NCI-H524 treated with DMSO at 0.1 percent for 48 hours (cell line): ENCODE data around the gene TYSND1.
"Not testable (repeated sequence)": the region's sequence is repeated elsewhere in the genome, so short reads cannot be mapped to it uniquely, and the experiment has no call there.

Experiments used
- DNase-seq: peaks from one replicate; lab custom pipeline; 2025; lab: John Stamatoyannopoulos, UW

TYSND1 gene, protein sequence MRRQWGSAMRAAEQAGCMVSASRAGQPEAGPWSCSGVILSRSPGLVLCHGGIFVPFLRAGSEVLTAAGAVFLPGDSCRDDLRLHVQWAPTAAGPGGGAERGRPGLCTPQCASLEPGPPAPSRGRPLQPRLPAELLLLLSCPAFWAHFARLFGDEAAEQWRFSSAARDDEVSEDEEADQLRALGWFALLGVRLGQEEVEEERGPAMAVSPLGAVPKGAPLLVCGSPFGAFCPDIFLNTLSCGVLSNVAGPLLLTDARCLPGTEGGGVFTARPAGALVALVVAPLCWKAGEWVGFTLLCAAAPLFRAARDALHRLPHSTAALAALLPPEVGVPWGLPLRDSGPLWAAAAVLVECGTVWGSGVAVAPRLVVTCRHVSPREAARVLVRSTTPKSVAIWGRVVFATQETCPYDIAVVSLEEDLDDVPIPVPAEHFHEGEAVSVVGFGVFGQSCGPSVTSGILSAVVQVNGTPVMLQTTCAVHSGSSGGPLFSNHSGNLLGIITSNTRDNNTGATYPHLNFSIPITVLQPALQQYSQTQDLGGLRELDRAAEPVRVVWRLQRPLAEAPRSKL

DNA sequence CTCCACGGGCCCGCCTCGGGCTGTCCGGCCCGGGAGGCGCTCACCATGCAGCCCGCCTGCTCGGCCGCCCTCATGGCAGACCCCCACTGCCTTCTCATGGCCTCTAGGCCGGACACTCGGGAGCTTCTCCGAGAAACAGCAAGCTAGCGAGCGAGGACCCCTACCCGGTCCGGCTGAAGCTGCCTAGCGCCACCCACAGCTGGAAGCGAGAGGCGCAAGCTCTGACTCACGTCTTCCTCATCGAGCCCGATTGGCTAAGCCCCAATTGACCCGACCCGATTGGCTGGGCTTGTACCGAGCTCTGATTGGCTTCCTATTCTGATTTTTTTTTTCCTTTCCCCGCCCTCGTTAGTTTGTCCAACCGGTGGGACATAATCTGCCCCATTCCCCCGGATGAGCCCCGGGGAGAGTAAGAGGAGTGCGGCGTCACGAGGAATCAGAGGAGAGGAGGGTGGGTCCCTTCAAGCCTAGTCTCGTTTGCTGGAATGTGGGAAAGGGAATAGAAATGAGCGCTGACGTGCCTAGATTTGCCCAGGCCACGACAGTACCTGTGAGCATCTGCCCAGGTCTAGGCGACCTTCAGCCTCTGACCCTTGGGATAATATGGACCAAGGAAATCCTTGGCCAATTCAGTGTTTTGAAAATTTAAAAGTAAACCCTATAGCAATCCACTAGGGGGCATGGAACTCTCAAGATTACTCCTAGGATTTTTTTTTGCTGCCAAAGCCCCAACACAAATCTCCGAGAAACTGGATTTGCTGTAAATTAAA, at the start of gene TYSND1:
Gene TYSND1 (minus strand): TSS at position 212 of the 770 bp plus-strand sequence. CDS start 114 bp downstream, at position 98.
- peak; percentile 74 for DNase-seq

DNA sequence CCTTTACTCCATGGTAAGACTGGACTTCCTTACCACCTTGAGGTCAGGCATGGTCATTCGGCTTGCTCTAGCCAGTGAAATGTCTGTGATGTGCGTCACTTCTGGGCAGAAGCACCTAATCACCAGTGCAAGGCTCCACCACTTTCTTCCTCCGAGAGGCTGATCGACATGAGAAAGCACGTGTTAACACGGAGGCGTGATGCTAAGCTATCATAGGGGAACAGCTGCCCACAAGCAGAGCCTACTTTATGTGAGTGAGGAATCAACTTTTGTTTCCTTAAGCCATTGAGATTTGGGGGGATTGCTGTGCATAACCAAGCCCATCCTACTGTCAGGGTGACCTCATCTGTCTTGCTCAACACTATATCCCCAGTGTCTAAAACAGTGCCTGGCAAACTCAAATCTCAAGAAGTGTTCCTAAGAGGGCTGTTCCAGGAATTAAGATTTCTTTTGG, 46.9 kb upstream of the TYSND1 start:
- DNase-seq = no peak

DNA sequence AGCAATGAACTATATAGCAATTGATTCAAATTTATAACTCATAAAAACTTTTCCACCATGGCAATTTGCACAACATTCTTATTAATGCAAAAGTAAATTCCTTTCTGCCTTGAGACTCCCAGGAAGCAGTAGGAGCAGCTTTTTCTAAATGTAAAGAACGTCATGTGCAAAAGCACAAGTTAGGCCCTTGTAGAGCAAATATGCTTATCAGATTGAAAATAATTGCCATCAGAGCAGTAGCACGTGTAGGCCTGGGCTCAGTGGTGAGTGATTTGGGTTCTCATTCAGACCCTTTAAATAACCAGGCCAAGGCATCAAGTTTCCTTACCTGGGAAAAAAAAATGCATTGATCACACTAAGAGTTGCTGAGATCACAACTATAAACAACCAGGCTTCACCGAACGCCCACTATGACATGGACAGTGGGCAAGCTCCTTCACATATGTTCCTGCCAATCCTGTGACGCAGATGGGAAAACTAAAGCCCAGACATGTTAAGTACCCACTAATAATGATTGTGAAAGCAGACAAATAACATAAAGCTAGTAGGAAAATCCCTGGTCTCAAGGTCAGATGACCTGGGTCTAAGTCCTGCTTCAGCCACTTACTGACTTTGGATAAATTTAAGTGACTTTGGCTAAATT, 45.9 kb upstream of the TYSND1 start:
- no peak for DNase-seq

GRCh38 chr10:70191972-70192305, 45.4 kb upstream of the TYSND1 start:
- DNase-seq = no peak

DNA sequence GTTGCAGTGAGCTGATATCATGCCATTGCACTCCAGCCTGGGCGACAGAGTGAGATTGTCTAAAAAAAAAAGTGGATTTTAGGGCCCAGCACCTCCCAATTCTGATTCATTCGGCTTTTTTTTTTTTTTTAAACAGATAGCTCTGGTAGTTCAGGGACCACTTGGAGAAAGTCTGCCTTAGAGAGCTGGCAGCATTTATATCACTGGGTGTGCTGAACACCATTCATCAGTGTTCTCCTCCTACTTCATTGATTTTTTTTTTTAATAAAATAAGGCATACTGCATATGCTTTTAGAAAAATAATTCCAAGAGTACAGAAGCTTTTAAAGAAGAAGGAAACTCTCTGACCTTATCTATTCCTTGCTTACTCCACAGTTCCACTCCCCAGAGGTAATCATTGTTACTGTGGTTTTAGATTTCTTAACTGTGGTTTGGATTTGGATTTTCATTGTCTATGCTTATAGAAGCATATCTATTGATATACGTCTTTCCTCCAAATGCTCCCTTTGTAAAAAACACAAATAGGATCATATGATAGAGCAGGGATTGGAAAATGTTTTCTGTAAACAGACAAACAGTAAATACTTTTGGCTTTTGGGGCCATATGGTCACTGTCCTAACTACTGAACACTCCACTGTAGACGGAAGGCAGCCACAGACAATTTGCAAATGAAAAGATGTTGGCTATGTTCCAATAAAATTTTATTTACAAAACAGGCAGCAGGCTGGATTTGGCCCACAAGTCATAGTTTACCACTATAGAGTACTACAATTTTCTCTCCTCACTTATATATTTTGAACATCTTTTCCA, 44.9 kb upstream of the TYSND1 start:
- no peak for DNase-seq

DNA sequence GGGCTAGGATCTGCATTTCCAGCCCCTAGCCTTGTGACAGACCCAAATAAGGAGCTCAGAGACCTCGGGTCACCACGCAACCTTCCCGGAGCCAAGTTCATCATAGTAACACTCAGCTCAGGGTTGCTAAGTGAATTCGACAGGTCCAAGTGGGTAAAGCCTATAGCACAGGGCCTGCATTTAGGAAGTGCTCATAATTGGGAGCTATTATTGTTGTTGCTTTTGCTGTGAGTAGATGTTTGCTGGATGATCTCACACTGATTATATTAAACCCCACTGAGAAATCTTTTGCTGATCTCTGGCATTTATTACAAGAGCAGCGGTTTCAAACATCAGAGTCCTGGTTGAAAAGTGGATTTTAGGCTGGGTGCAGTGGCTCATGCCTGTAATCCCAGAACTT, 44.1 kb upstream of the TYSND1 start:
- no peak for DNase-seq

DNA sequence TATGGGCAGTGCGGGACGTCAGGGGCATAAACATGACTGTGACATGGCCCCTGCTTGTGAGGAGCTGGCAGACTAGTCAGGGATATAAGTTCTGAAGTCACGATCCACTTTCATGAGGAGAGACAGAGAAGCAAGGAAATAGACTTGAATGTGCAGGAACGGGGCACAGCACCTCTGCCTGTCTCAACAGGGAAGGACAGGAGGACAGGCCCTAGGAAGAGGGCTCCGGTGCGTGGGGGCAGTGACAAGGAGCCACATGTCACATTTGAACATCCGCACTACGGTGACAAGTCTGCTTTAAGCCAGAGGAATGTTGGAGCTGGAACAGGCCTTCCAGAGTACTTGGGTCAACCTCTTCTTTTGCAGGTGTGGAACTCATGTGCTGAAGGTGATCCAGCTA, 43.6 kb upstream of the TYSND1 start:
- DNase-seq = no peak

DNA sequence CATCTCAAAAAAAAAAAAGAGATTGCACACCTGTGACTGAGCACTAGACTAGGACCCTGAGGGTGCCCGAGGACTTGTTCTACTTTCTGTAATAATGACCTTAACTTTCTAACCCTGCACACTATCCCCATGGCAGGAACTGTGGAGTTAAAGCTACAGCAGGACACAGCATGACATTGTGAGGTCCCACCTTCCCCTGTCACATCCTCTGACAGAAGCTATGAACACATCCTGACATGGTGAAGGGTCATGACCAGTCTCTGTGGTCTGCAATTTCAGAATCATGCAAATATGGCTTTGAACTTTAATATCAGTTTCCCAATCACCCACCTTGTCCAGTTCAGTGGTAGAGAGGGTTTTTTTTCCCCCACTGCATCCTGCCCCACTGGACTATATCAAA, 42.3 kb upstream of the TYSND1 start:
- DNase-seq = no peak

DNA sequence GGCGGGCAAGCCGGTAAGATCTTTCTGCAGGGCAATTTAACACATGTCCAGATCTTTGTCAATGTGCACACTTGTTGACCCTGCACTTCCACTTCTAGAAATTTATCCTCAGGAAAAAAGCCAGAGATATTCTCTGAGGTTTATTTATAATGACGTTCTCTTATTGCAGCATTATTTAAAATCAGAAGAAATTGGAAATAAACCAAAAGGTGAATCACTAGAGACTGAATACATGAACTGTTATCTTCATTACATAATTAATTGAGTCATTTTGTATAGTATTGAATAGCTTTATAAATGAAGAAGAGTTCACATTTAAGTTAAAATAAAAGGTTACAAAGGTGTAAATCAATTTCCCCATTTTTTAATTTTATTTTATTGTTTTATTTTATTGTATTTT, 40.1 kb upstream of the TYSND1 start:
- no peak for DNase-seq

DNA sequence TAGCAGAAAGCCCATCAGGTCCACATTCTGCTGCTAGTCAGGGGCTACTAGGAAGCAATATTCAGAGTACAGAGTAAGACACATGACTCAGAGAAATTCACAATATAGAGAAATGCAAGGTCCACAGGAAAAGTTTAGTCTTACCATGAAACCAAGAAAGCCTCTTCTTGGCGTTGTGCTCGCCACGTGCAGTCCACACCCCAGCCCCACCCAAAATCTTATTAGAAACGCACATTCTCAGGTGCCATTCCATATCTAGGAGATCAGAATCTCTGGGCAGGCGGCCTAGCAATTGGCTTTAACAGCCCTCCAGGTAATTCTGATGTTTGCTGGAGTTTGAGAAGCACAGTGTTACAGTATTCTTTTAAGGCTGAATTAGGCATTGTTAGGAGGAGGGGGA, 39.6 kb upstream of the TYSND1 start:
- no peak for DNase-seq

GRCh38 chr10:70183304-70183703, 36.8 kb upstream of the TYSND1 start:
- DNase-seq = no peak

- DNase-seq = not testable (repeated sequence)
Observed at GRCh38 chr10:70179209-70179608, 32.7 kb upstream of the TYSND1 start.

DNA sequence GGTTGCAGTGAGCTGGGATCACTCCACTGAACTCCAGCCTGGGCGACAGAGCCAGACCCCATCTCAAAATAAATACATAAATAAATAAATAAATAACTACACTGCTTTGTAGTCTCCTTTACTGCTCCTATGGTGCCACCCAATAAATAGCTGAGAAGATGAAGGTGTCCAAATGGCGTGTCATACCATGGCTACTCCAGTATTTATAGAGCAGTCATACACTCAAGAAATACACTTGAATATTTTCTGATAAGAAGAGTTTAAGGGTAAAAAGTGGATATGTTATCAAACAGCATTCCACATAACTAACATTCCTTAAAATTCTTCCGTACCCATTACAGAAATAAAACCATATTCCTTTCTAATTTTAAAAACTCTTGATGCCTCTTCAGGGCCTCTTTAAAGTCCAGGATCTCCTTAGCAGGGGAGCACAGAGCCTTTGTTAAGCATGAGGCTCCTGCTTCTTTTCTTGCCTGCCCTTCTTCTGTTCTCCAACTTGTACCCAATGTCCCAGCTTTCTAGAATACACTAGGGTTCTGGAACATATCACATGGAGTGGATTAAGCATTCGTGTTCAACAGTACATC, 31.7 kb upstream of the TYSND1 start:
- DNase-seq = no peak

- no peak for DNase-seq
Observed at GRCh38 chr10:70176441-70176840, 29.9 kb upstream of the TYSND1 start.

- no peak for DNase-seq
Observed at GRCh38 chr10:70175516-70175915, 29.0 kb upstream of the TYSND1 start.

DNA sequence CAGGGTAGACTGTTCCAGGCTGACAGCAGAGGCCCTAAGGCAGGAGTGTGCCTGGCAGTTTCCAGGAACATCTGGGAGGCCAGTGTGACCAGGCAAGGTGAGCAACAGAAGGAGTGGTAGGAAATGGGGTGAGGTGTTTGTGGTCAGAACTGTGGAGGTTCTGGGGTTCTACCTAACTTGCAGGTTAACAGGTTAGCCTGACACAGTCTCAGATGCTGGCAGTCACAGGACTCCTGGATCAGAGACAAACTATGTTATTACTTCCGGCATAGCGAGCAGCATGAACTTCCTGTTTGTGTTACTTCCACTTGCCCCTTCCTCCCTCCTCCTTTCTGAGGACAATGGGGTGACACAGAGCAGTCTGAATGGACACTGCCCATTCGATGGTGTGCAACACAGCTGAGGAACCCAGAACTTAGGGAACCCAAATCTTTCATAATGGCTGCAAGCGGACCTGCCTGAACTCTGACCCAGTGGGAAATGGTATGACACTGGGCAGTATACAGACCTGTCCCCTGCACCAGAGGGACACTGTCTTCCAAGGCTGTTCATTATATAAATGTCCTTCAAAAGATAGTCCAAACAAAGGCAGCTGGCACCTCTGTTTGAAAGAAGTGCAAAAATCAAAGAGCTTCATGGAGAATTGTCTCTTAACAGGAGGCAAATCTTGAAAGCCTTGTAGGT, 27.7 kb upstream of the TYSND1 start:
- no peak for DNase-seq

DNA sequence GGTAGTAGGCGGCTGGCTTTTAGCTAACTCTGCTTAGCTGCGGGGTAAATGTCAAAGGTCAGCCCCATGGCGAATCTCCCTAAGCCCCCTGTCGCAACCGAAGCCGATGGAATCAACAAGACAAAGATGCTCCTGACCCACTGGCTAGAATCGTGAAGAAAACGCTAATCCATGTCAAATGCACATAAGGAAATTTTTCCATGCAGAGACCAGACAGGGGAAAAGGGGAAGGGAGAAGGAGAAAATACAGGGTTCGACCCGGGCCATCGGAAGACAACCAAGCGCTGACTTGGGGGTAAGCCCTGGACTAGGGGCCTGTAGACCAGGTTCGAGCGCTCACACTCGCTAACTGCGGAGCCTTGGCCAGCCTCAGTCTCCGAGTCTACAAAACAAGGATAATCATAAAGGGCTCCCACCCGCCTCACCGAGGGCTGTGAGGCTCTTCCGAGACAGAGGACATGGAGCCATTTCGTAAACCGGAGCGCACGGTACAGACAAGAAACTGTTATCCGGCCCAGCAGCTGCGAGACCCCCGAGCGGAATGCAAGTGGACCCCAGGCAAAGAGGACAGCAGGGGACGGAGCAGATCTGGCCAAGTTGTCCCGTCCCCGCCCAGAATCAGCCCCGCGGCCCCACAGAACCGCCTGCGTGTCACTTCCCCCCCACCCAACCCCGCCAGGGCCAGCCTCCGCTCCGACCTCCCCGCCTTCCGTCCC, 23.3 kb upstream of the TYSND1 start:
- no peak for DNase-seq

DNA sequence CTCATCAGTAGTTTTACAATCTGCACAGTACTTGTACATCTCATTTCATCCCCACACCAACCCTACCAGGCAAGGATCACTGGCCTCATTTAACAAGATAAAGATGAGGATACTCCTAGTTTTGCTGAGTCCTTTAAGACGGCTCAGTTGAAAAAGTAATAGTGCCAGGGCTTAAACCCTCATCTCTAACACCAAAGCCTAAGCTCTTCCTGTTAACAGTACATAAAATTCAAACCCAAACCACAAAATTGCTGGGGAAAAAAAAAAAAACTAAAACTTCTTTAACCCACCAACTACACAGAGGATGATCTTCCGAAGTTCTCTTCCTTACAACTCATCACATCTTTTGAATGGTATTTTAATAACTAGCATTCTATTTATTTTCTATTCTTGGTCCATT, 22.5 kb upstream of the TYSND1 start:
- DNase-seq = no peak

GRCh38 chr10:70167246-70167645, 20.7 kb upstream of the TYSND1 start:
- DNase-seq = no peak

DNA sequence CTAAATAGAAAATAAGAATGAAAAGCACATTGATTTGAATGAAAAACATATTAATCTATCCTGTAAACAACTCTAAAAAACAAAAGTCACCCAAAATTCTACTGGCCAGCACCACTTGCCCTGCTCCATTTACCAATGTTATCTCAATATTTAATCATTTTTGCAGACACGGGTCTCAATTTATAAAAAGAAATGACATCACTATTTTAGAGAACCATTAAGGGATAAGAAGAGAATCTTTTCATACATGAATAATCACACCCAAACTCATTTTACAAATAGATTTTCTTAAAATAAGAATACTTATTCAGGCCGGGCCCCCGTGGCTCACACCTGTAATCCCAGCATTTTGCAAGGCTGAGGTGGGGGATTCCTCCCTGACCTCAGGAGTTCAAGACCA, 19.9 kb upstream of the TYSND1 start:
- DNase-seq = no peak
